22Rv1 (cell line): ENCODE results near the gene ZYX.

Experiments
- ZFX ChIP-seq: fragments of 450-650 bp; IDR thresholded peaks from 2 replicates; pipeline ENCODE4 v1.6.1; 2017; ENCODE audit warnings: antibody characterized with exemption, borderline replicate concordance
- TF ChIP-seq, protein P1 (sequence below): fragments of 450-650 bp; IDR thresholded peaks from 2 replicates; pipeline ENCODE4 v1.5.1; 2017; ENCODE audit warnings: mild to moderate bottlenecking

DNA sequence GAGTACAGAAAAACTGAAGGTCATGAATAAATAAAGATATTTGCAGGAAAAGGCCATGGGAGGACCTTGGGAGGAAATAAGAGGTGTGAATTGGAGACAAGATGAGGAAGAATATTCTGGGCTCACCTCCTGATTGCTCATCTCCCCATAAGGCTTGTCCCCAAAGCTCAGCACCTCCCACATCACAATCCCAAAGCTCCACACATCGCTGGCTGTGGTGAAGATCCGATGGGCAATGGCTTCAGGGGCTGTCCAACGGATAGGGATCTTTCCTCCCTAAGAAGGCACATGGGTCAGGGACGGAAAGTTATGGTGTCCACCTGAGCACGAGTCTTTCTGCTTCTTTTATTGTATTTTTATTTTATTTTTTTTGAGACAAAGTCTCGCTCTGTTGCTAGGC lies 12.9 kb downstream of the ZYX start:
- TF ChIP-seq, protein P1, sequence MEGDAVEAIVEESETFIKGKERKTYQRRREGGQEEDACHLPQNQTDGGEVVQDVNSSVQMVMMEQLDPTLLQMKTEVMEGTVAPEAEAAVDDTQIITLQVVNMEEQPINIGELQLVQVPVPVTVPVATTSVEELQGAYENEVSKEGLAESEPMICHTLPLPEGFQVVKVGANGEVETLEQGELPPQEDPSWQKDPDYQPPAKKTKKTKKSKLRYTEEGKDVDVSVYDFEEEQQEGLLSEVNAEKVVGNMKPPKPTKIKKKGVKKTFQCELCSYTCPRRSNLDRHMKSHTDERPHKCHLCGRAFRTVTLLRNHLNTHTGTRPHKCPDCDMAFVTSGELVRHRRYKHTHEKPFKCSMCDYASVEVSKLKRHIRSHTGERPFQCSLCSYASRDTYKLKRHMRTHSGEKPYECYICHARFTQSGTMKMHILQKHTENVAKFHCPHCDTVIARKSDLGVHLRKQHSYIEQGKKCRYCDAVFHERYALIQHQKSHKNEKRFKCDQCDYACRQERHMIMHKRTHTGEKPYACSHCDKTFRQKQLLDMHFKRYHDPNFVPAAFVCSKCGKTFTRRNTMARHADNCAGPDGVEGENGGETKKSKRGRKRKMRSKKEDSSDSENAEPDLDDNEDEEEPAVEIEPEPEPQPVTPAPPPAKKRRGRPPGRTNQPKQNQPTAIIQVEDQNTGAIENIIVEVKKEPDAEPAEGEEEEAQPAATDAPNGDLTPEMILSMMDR, result no peak
- TF ChIP-seq ZFX, result no peak
